ENCODE measurements around the gene ATG12. TPM values are rescaled to one million over a fixed set of nuclear protein-coding genes. Genes with fewer than 3 reads are reported as not detected.

The ATG12 gene
- total RNA-seq, 4 donors from 2014 or later, result 36.5 to 73.0 (median 48.7) TPM

DNA sequence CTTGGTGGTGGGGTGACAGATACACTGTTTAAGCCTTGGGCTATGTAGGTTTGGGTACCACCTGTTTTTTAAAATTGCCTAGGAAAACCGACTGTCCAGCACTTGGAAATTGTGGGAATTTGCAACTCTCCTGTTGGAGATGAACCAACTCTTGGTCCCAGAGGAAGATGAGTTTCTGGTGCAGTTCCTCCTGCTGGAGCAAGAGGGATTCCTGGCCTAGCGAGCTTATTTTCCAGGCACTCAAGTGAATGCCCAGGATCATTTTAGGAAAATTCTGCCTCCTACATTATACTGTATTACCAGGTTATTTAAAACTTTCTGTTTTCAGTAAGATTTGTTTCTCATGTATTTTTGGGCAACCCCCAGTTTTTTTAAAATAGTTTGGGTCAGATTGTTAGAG is 34.1 kb upstream of the ATG12 start:
- no peaks in the 10 kb centered on the region for H3K9me3 ChIP-seq
- no peak overlapping the region for H3K27ac ChIP-seq
- H3K27me3 ChIP-seq, result no peaks in the 10 kb centered on the region
- H3K4me3 ChIP-seq, result no peak overlapping the region
- 94% methylated on average over 2 of the region's 2 CpGs for WGBS, 2 donors (ENCODE audit: low coverage in 1 of 2)
- H3K36me3 ChIP-seq, result peaks cover 0 to 30% of the 10 kb centered on the region in 2 donors
- ATAC-seq, result no peak
- H3K4me1 ChIP-seq, result peaks cover 0 to 5% (median 0%) of the 10 kb centered on the region in 3 donors
- TF ChIP-seq POLR2AphosphoS5 (IDR thresholded peaks at IDR 0.05) (no peak), EP300 (IDR thresholded peaks at IDR 0.05) (no peak), CTCF (IDR thresholded peaks at IDR 0.05) (no peak), POLR2A (IDR thresholded peaks at IDR 0.05) (no peak)

DNA sequence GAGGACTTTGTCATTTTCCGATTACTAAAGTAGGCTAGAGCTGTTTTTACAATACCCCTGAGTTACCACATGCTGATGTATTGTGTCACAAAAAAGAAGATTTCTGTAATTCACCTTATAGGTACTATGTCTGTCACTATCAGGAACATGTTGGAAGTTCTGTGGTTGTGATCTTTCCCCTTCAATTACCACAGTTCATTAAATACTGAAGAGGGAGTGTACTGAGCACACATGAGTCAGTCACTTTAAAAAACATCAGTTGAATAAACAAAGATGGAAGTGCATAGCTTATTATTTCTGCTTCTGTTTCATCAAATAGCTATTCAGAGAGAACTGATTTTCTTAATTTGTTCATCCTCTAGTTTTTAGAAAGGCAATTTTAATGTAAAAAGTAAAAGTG is 32.0 kb upstream of the ATG12 start:
- TF ChIP-seq POLR2AphosphoS5 (IDR thresholded peaks at IDR 0.05), result no peak
- no peaks in the 10 kb centered on the region for H3K9me3 ChIP-seq
- no peaks in the 10 kb centered on the region for H3K27me3 ChIP-seq
- ATAC-seq, result no peak
- 80 to 100% methylated on average over 1 of the region's 1 CpG for WGBS, 2 donors (ENCODE audit: low coverage in 1 of 2)
- no peak overlapping the region for H3K4me3 ChIP-seq
- H3K36me3 ChIP-seq, result peaks cover 0 to 33% of the 10 kb centered on the region in 2 donors
- H3K4me1 ChIP-seq, result peaks cover 0 to 5% (median 0%) of the 10 kb centered on the region in 3 donors
- H3K27ac ChIP-seq, result no peak overlapping the region

GRCh38 chr5:115872447-115872846 is 31.1 kb upstream of the ATG12 start:
- Histone ChIP-seq H3K4me3 (no peak overlapping the region), H3K4me1 (peaks cover 0 to 5% (median 0%) of the 10 kb centered on the region in 3 donors), H3K36me3 (peaks cover 0 to 33% of the 10 kb centered on the region in 2 donors), H3K9me3 (no peaks in the 10 kb centered on the region), H3K27me3 (no peaks in the 10 kb centered on the region), H3K27ac (no peak overlapping the region)
- 84 to 91% methylated on average over 2 of the region's 2 CpGs for WGBS, 2 donors (ENCODE audit: low coverage in 1 of 2)
- TF ChIP-seq CTCF (IDR thresholded peaks at IDR 0.05) (no peak), EP300 (IDR thresholded peaks at IDR 0.05) (no peak), POLR2A (IDR thresholded peaks at IDR 0.05) (no peak), POLR2AphosphoS5 (IDR thresholded peaks at IDR 0.05) (no peak)
- no peak for ATAC-seq

GRCh38 chr5:115869256-115869795 is 28.0 kb upstream of the ATG12 start:
- Histone ChIP-seq H3K36me3 (peaks cover 0 to 28% of the 10 kb centered on the region in 2 donors), H3K27ac (no peak overlapping the region), H3K4me3 (no peak overlapping the region), H3K4me1 (peaks cover 0 to 11% (median 0%) of the 10 kb centered on the region in 3 donors), H3K27me3 (no peaks in the 10 kb centered on the region), H3K9me3 (no peaks in the 10 kb centered on the region)
- WGBS, 2 donors (ENCODE audit: low coverage in 1 of 2), result 82 to 83% methylated on average over 3 of the region's 3 CpGs
- no peak for TF ChIP-seq POLR2A (IDR thresholded peaks at IDR 0.05)
- TF ChIP-seq CTCF (IDR thresholded peaks at IDR 0.05), result no peak
- no peak for TF ChIP-seq POLR2AphosphoS5 (IDR thresholded peaks at IDR 0.05)
- TF ChIP-seq EP300 (IDR thresholded peaks at IDR 0.05), result no peak
- ATAC-seq, result no peak

- Histone ChIP-seq H3K36me3 (no peaks in the 10 kb centered on the region), H3K27me3 (no peaks in the 10 kb centered on the region), H3K27ac (no peak overlapping the region), H3K4me1 (peaks cover 4 to 54% (median 13%) of the 10 kb centered on the region in 3 donors), H3K9me3 (peaks cover 0 to 10% (median 0%) of the 10 kb centered on the region in 3 donors), H3K4me3 (no peak overlapping the region)
- ATAC-seq, result no peak
- TF ChIP-seq POLR2A (IDR thresholded peaks at IDR 0.05) (no peak), CTCF (IDR thresholded peaks at IDR 0.05) (no peak)
These were observed 18.0 kb upstream of the ATG12 start for GRCh38 chr5:115859378-115859777.
